Fibroblast of skin of right biceps (primary cell): ENCODE measurements around the gene GAS2L2.
"Not testable (repeated sequence)": the region's sequence is repeated elsewhere in the genome, so short reads cannot be mapped to it uniquely, and the experiment has no call there.

Experiments used
- DNase-seq: peaks from one replicate; pipeline ENCODE4 v3.0.0-alpha.2; 2013

Gene GAS2L2

DNA sequence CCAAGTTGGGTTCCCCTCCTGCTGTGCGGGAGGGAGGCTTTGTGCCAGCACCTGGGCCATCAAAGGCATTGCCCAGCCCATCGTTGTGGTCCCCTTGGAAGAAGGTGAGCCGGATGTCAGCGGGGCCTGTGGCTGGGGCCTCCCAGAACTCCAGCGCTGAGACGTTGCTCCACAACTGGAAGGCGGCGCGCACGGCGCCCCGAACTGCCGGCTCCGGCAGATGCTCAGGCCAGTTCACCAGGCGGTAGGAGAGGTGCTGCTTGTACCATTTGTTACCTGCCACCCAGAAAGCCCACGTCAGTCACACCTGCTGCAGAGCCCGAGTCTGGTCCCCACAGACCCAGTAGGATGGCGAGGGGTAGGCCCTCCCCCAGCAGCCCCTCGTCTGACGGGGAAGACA, 20.1 kb upstream of the GAS2L2 start:
- no peak for DNase-seq

GRCh38 chr17:35769895-35770486, 17.0 kb upstream of the GAS2L2 start:
- DNase-seq: no peak

GRCh38 chr17:35768797-35769196, 15.8 kb upstream of the GAS2L2 start:
- no peak for DNase-seq

GRCh38 chr17:35766903-35767510, 14.0 kb upstream of the GAS2L2 start:
- peak; percentile 43 for DNase-seq

DNA sequence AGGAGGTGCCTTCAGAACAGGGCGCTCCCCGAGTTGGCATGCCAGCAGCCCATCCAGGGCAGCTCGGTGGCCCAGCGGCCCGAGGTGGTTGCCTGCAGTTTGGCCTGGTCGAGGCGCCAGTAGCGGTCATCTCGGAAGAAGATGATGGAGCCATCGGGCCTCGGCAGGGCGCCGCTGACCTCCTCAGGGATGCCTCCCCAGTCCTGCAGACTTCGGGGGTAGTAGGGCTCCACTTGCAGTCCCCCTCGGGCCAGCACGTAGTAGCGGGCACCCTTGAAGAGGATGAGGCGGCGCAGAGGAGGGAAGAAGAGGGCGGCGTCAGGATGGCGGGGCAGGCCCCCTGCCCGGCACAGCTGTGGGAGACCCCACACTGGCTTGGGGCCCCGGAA, 13.4 kb upstream of the GAS2L2 start:
- DNase-seq: no peak

- DNase-seq: no peak
Measured at GRCh38 chr17:35765756-35766488, 12.9 kb upstream of the GAS2L2 start.

DNA sequence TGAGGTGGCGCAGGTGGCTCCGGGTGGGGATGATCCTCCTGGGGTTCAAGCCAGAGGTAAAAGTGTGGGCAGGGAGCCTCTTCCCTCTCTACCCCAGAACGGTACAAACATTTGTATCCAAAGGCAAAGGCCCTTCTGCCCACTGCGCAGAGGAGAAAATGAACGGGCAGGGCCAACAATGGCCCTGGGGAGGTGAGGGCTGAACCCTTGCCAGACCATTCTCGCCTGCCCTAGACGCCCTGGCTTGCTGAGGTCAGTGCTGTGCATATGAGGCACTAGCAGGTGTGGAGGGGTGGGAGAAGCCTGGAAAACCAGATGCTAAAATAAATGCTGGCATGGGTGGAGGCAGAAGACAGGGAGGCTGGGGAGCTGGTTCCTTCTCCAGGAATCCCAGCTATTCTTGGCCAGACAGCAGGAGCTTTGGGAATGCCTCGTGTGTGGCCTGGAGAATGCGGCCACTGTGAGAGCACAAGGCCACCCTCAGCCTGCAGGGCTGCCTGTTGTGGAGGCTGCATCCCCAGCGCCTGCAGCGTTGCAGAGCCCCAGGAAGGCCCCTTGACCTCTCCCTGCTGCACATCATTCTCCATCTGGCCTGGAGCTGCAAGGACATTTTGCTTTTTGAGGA, 12.2 kb upstream of the GAS2L2 start:
- DNase-seq: no peak

- DNase-seq: peak; percentile 76
Measured at GRCh38 chr17:35764123-35764991, 11.3 kb upstream of the GAS2L2 start.

- DNase-seq: no peak
Measured at GRCh38 chr17:35763767-35764122, 10.7 kb upstream of the GAS2L2 start.

GRCh38 chr17:35761601-35762000, 8.6 kb upstream of the GAS2L2 start:
- no peak for DNase-seq

DNA sequence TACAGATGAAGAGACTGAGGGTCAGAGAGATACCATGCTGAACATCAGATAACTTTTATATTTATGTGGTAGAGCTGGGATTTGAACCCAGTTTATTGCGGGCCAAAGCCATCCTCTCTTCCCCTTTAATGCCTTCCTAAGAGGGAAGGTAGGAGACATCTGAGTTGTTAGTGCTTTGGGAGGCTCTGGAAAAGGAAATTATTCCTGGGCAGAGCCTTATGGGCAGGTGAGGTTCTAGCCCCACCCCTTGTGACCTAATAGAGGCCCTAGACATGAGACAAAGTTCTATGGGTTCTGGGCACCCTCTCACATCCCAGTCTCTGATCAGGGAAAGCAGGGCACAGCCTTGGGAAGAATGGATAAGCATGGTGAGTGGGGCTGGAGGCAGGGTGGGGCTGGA, 7.5 kb upstream of the GAS2L2 start, which contains the start of gene C17orf50:
Gene C17orf50 (plus strand): TSS at position 301 of the 400 bp plus-strand sequence. CDS start 55 bp downstream, at position 356.
- no peak for DNase-seq

GRCh38 chr17:35757243-35757642, 4.2 kb upstream of the GAS2L2 start:
- DNase-seq: no peak

GRCh38 chr17:35752471-35752870, 568 bp downstream of the GAS2L2 start:
- DNase-seq: no peak

DNA sequence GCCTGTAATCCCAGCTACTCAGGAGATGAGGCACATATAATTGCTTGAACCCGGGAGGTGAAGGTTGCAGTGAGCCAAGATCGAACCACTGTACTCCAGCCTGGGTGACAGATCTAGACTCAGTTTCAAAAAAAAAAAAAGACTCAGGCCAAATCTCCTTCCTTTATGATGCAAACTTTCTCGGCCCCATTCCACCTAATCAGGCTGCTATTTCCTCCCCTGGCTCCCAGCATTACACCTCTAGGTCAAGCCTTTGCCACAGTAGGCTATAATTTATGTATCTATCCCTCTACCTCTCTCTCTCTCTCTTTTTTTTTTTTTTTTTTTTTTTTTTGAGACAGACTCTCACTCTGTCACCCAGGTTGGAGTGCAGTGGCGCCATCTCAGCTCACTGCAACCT, 1.5 kb downstream of the GAS2L2 start:
- not testable (repeated sequence) for DNase-seq

DNA sequence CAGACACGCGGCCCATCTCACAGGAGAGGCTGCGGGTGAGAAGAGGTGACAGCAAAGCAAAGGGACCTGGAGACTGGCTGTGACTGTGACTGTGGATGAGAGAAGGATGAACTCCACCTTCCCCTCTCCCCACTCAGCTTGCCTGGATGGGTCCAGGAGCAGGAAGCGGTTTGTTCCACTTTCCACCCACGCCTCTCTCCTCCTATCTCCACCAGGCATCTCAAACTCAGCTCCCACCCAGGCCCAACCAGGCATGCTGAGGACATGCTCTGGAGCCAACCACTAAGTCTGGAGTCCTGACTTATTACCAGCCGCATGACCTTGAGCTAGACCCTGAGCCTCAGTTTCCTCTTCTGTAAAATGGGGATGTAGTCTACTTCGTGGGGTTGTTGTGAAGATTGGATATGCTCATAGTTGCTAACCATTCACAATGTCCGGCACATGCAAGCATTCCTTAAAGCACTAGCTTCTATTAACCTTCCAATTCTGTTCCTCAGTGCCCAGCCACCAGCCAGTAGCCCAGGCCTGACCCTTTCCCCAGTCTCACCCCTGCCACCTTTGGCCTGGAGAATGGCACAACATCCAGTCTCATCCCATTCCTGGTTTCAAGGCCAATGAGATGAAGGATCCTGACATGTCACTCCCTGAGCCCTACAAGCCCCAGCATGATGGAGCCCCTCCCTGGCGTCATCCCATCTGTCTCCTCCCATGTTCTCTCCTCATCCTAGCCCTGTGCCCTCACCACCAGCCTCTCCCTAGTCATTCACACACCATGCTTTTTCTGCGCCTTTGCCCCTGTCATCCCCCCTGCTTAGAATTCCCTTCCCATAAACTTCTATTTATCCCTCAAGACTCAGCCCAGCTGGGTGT, 2.3 kb downstream of the GAS2L2 start:
- no peak for DNase-seq

DNA sequence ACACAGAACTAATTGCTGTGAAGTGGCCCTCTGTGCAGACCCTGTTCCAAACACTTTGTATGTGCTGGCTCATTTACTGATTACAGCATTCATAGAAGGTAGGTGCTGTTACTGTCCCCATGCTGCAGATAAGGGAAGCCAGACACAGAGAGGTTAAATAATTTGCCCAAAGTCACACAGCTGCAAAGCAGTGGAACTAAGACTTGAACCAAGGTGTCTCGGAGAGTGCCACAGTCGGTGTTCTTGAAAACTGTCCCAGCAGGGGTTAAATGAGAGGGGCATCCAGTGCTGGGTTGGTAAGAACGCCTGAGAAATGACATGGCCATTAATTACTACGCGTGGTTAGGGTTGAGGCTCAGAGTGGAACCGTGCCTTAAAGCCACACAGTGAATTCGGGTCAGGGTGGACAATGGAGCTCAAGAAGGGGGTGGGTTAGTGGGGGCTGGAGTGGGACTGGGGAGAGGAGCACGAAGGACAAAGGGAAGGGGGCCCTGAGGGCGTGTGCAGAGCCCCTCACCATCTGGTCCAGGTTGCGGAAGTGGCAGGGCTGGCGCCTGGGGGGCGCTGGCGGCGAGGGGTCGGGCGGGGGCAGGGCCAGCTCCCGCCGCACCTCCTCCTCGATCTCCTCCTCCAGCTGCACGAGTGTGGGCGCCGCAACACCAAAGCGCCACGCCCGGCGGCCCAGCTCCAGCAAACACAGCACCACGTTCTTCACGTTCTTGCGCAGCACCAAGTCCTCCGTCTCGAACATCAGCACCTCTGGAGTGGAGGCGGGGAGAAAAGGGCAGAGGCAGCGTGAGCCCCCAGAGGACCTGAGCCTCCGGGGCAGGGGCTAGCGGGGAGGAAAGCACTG, 3.3 kb downstream of the GAS2L2 start:
- DNase-seq: peak; percentile 38

DNA sequence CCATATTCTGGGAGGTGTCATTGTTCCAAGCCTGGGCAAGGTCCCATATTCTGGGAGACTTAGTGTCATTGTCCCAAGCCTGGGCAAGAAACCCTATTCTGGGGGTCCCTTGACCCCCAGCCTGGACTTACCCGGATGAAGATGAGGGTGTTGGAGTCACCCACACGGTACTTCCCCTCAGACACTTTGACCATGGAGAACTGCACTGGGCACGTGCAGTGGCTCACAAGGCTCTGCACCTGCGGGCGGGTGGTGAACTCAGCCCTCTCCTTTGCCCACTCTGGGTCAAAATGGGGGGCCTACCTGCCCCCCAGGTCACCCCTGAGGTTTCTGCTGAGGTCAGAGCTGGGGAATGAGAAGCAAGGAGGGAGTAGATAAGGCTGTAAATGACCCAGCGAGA, 4.1 kb downstream of the GAS2L2 start:
- no peak for DNase-seq

DNA sequence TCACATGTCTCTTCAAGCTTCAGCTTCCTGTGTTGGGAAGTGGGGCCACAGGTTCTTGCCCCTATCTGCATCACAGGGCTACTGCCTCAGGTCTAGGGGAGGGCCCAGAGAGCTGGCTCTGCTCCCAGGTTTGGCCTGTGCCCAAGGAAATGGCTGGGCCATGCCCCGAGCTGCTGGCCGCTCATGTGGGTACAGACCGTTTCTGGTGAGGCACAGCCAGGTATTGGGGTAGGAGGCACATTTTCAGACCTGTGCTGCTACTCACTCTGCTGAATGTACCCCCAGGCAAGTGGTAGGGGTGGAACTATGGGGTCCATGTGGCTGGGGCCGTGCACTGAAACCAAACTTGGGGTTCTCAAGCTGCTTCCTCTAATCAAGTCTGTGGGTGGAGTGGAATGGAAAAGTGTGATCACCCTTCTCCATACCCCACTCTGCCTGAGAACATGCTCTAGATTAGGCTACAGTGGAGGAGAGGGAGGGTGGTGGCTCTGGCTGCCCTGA, 4.6 kb downstream of the GAS2L2 start:
- DNase-seq: no peak

DNA sequence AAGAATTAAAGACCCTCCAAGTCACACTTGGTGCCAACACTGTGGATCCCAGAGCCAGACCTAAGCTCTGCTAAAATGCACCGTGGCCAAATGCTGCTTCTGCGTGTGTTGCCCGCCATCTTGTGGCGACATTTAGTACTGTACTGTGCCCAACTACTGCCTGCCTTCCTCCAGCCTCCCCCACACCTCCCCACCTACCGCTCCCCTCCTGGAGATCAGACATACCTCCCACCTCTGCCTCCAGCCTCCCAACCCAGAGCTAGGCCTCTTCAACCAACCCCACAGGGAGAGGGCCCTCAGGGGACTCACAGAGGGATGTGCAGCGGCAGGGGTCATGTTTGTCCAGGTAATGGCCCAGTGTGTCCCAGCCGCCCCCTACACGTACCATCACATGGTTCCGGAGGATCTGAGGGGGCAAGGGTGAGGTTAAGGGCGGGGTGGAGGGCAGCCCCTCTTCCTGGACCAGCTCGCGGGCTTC, 5.5 kb downstream of the GAS2L2 start:
- peak; percentile 65 for DNase-seq

GRCh38 chr17:35745749-35746320, 7.2 kb downstream of the GAS2L2 start:
- no peak for DNase-seq
